Glutamatergic neuron (in vitro differentiated cells): Measurements from ENCODE around the gene ALDH1L2. TPM values are rescaled to one million over a fixed set of nuclear protein-coding genes. Genes with fewer than 3 reads are reported as not detected.

Experiments used
- DNase-seq: peaks from one replicate; pipeline ENCODE4 v3.0.0; 2022
- H3K27ac Mint-ChIP-seq: one replicate; pipeline ENCODE4 v1.8.0; 2020; ENCODE audit warnings: mild to moderate bottlenecking, mixed read lengths, inconsistent platforms; ENCODE audit not compliant: unreplicated experiment
- H3K27me3 Mint-ChIP-seq: one replicate; pipeline ENCODE4 v1.8.0; 2020; ENCODE audit warnings: mild to moderate bottlenecking, moderate library complexity, mixed read lengths, inconsistent platforms; ENCODE audit not compliant: unreplicated experiment
- H3K36me3 Mint-ChIP-seq: one replicate; pipeline ENCODE4 v1.8.0; 2020; ENCODE audit warnings: mild to moderate bottlenecking, mixed read lengths, inconsistent platforms; ENCODE audit not compliant: unreplicated experiment
- H3K4me1 Mint-ChIP-seq: one replicate; pipeline ENCODE4 v1.8.0; 2020; ENCODE audit warnings: mild to moderate bottlenecking, low read depth, mixed read lengths, inconsistent platforms; ENCODE audit not compliant: unreplicated experiment
- H3K4me3 Mint-ChIP-seq: one replicate; pipeline ENCODE4 v1.8.0; 2020; ENCODE audit warnings: mild to moderate bottlenecking, mixed read lengths, inconsistent platforms; ENCODE audit not compliant: unreplicated experiment
- H3K9me3 Mint-ChIP-seq: one replicate; pipeline ENCODE4 v1.8.0; 2020; ENCODE audit warnings: mild to moderate bottlenecking, moderate library complexity, mixed read lengths, inconsistent platforms; ENCODE audit not compliant: unreplicated experiment
- total RNA-seq: library from RNA; stranded (reverse); fragmentation: NEBNext Ultra II Directional; extraction: Animal tissue kit (Norgen Biotek cat#: 25700); gene quantifications from one replicate; pipeline ENCODE4 v1.2.1, GENCODE V29; 2021; ENCODE audit not compliant: unreplicated experiment
- TF ChIP-seq, protein P1 (sequence below): fragments of 200-600 bp; sonication (generic); IDR thresholded peaks from one replicate; pipeline ENCODE4 v1.5.0; 2021; ENCODE audit not compliant: partially characterized antibody, unreplicated experiment

ALDH1L2 gene
- total RNA-seq, 1 donor from 2014 or later: 47.4 TPM

DNA sequence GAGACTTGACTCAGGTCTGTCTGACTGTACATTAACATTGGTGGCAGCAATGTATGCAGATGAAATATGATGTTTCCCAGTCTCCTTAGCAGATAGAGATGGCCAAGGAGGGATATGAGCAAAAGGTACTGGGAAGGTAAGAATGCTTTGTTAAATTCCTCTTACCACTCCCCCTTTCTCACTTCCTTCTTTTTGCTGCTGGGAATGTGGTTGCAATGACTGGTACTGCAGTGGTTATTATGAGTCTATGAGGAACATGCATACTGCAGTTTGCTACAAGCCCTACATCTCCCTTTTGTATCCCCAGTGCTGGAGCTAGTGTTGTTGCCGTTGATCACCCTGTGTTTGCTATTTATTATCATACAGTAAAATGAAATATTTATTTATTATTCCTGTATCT, 35.9 kb downstream of the ALDH1L2 start:
- no peak for DNase-seq
- Mint-ChIP-seq H3K4me1 (peaks cover 6% of the 10 kb centered on the region), H3K36me3 (peaks cover 11% of the 10 kb centered on the region), H3K27ac (no peak overlapping the region), H3K4me3 (no peak overlapping the region), H3K9me3 (no peaks in the 10 kb centered on the region), H3K27me3 (no peaks in the 10 kb centered on the region)
- TF ChIP-seq, protein P1, sequence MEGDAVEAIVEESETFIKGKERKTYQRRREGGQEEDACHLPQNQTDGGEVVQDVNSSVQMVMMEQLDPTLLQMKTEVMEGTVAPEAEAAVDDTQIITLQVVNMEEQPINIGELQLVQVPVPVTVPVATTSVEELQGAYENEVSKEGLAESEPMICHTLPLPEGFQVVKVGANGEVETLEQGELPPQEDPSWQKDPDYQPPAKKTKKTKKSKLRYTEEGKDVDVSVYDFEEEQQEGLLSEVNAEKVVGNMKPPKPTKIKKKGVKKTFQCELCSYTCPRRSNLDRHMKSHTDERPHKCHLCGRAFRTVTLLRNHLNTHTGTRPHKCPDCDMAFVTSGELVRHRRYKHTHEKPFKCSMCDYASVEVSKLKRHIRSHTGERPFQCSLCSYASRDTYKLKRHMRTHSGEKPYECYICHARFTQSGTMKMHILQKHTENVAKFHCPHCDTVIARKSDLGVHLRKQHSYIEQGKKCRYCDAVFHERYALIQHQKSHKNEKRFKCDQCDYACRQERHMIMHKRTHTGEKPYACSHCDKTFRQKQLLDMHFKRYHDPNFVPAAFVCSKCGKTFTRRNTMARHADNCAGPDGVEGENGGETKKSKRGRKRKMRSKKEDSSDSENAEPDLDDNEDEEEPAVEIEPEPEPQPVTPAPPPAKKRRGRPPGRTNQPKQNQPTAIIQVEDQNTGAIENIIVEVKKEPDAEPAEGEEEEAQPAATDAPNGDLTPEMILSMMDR: no peak

- Mint-ChIP-seq H3K36me3 (peaks cover 11% of the 10 kb centered on the region), H3K9me3 (no peaks in the 10 kb centered on the region), H3K27ac (no peak overlapping the region), H3K4me1 (peaks cover 3% of the 10 kb centered on the region), H3K27me3 (no peaks in the 10 kb centered on the region), H3K4me3 (no peak overlapping the region)
- DNase-seq: no peak
- TF ChIP-seq, protein P1: no peak
Measured at GRCh38 chr12:105047308-105047707, 37.0 kb downstream of the ALDH1L2 start.

- H3K4me3 Mint-ChIP-seq: no peak overlapping the region
- TF ChIP-seq, protein P1: no peak
- H3K4me1 Mint-ChIP-seq: no peaks in the 10 kb centered on the region
- DNase-seq: no peak
- no peaks in the 10 kb centered on the region for H3K9me3 Mint-ChIP-seq
- no peaks in the 10 kb centered on the region for H3K27me3 Mint-ChIP-seq
- H3K27ac Mint-ChIP-seq: no peak overlapping the region
- no peaks in the 10 kb centered on the region for H3K36me3 Mint-ChIP-seq
Measured at GRCh38 chr12:105041186-105041585, 43.1 kb downstream of the ALDH1L2 start.

DNA sequence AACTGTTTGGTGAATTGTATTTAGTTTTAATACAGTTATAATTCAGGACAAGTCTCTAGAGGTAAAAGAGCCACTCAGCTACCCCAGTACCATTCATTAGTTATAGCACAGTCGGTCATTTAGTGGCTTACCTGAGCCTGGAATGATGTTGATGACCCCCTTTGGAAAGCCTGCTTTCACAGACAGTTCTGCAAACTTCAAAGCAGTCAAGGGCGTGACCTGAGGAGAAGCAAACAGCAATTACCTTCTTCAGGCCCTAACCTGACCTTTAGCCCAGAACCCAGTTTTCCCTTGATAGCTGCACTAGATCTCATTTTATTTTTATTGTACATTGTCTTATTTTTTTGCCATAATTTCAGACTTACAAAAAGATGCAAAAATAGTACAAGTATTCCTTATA, 43.8 kb downstream of the ALDH1L2 start:
- DNase-seq: no peak
- H3K4me1 Mint-ChIP-seq: no peaks in the 10 kb centered on the region
- no peak overlapping the region for H3K4me3 Mint-ChIP-seq
- no peaks in the 10 kb centered on the region for H3K36me3 Mint-ChIP-seq
- TF ChIP-seq, protein P1: no peak
- no peaks in the 10 kb centered on the region for H3K27me3 Mint-ChIP-seq
- H3K27ac Mint-ChIP-seq: no peak overlapping the region
- no peaks in the 10 kb centered on the region for H3K9me3 Mint-ChIP-seq

- TF ChIP-seq, protein P1: no peak
- Mint-ChIP-seq H3K27ac (no peak overlapping the region), H3K4me3 (no peak overlapping the region), H3K27me3 (no peaks in the 10 kb centered on the region), H3K4me1 (no peaks in the 10 kb centered on the region), H3K36me3 (peaks cover 4% of the 10 kb centered on the region), H3K9me3 (no peaks in the 10 kb centered on the region)
- no peak for DNase-seq
Measured at GRCh38 chr12:105036937-105037649, 47.2 kb downstream of the ALDH1L2 start.
